DND-41 (cell line): ENCODE results near the gene TNFRSF19.

ENCODE experiments used
- CTCF ChIP-seq: IDR thresholded peaks from 2 replicates; pipeline ENCODE4 v1.5.1; 2012; ENCODE audit warnings: borderline replicate concordance, low read length, moderate library complexity, mild to moderate bottlenecking; ENCODE audit not compliant: poor library complexity, severe bottlenecking; ENCODE audit errors: extremely low read depth
- EZH2 ChIP-seq: IDR thresholded peaks from 3 replicates; pipeline ENCODE4 v1.6.1; 2012; ENCODE audit warnings: borderline replicate concordance, low read depth, mild to moderate bottlenecking, moderate library complexity, low read length, inconsistent platforms; ENCODE audit not compliant: severe bottlenecking

- TF ChIP-seq EZH2 (no peak), CTCF (no peak)
Observed at GRCh38 chr13:23617551-23618024, 47.4 kb downstream of the TNFRSF19 start.
